Measurements from ENCODE around the gene PPP2R5C.
"Not testable (repeated sequence)": the region's sequence is repeated elsewhere in the genome, so short reads cannot be mapped to it uniquely, and the experiment has no call there.

Gene PPP2R5C

DNA sequence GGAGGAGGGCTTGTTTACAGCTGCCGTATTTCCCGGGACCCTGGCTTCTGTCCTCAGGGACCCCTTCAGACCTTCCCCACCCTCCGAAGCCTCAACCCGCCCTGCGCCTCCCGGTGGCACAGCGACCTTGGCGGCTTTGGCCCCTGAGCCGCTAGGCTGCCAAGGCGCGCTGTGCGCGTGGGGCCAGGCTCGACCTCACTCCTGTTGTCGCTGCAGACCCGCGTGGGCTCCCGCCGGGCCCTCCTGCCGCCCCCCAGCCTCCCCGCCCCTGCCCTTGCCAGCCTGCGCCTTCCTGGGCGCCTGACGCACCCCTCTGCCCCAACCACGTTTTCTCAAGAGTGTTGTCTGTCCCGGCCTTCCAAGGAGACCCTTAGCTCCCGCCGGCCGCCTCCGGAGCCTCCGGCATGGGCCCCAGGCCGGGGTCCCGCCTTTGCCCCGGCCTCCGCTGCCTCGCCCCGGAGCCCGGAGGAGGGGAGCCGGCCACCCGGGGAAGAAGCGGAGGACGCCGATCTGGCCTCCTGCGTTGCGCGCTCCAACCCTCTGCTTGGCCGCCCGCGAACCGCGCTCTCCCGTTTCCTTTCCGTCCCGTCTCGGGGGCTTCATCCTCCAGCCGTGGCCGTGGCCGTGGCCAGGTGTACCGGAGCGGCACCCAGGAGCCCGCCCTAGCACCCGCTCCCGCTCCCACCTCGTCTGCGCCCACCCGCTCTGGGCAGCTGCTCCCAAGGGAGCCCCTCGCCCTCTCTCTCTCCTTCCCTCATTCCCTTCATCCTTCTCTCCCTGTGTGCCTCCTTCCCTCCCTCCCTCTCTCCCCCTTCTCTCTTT lies 19.9 kb downstream of the PPP2R5C start:
- DNase-seq (ENCODE audit: low spot score): no peak

DNA sequence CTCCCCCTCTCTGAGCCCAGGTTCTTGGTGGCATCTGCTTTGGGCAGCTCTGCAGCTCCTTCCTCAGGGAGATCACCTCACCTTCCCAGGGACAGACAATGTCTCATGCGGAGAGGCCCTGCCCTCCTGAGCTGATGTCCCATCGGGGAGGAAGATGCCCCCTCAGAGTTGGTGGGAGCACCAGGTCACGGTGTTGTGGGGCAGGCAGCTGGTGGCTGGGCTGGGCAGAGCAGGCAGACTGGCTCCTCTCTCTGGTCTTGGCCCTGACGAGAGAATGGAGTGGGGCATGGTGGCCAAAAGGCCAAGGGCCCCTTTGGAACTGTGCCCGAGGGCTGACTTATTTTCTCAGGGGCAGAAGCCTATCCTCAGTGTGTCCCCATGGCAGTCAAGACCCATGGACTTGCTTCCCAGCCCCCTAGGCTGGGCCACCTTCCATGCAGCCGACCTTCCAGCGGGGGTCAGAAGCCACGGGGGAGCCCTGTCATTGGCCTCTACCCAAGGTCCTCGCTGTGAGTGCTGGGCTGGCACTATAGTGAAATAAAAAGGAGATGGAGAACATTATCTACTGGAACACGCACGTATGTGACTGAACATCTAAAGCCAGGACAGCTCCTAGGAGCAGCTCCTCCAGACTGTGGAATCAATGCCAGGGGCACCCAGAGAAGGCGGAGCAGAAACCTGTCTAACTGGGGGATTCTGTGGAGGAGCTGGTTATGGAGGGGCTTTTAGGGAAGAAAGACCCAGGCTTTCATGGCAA lies 21.9 kb downstream of the PPP2R5C start:
- DNase-seq (ENCODE audit: low spot score): no peak

DNA sequence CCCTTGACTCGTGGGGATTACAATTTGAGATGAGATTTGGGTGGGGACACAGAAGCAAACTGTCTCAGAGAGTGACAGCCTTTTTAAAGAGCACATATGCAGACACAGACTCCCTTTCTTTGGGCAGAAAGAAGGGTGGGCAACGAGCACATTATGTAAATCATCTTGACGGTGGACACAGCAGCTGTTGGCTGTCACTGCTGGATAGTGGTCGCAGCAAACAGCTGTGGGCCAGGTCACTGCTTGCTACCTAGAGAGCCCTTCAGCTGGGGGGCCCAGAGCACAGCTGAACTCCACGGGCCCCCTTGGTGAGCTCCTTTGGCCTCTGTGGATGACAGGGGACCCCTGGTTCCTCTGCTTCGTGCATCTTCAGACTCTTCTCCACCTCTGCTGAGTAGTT lies 23.1 kb downstream of the PPP2R5C start:
- no peak for DNase-seq (ENCODE audit: low spot score)

DNA sequence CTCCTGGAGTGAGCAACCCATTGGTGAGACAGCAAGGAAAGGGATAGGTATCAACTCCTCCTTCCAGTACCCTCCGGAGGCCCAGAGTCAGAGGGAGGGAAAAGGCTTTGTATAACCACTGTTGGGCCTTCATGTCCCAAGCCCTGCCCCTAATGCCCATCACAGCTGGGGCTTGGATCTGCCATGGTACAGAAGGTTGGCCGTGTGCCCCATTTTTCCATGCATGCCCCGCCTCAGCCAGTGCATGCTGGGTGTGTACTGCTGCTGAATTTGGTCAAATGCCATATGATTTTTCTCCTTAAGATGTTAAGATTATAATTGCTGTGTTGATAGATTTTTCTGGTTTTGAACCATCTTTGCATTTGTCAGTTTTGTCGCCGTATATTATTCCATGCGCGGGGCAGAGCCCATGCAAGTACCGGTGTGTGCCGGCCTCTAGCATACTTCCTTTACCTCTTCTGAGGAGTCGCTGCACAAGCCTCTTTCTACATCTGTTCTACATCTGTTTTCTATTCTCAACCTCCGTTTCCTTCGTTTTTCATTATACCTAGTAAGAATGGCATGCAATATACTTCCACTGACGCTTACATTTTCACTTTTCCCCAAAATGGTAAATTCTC lies 26.6 kb downstream of the PPP2R5C start:
- DNase-seq (ENCODE audit: low spot score): no peak

DNA sequence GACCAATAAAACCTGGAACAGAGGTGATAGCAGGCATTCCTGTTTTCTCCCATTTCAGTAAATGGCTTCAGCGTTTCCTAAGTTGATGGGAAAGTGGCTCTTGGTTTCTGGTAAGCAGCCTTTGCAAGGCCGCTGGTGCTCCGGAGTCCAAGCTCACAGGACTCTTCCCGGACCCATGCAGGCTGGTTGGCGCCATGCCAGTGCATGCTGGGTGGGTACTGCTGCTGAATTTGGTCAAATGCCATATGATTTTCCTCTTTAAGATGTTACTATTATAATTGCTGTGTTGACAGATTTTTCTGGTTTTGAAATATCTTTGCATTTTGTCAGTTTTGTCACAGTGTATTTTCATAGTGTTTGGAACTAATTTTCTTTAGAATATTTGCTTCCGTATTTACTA lies 27.7 kb downstream of the PPP2R5C start:
- DNase-seq (ENCODE audit: low spot score): no peak

DNA sequence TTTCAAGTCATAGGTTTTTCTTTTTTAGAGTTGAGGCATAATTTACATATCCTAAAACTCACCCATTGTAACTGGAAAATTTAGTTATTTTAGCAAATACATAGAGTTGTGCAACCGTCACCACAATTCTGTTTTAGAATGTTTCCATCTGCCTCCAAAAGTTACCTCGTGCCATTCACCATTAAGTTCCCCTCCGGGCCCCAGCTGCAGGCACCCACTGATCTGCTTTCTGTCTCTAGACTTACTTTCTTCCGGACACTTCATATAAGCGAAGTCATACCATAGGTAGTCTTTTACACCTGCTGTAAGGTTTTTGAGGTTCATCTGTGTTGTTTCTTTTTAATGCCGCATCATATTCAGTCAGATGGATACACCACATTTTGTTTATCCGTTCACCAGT lies 28.7 kb downstream of the PPP2R5C start:
- DNase-seq (ENCODE audit: low spot score): no peak

DNA sequence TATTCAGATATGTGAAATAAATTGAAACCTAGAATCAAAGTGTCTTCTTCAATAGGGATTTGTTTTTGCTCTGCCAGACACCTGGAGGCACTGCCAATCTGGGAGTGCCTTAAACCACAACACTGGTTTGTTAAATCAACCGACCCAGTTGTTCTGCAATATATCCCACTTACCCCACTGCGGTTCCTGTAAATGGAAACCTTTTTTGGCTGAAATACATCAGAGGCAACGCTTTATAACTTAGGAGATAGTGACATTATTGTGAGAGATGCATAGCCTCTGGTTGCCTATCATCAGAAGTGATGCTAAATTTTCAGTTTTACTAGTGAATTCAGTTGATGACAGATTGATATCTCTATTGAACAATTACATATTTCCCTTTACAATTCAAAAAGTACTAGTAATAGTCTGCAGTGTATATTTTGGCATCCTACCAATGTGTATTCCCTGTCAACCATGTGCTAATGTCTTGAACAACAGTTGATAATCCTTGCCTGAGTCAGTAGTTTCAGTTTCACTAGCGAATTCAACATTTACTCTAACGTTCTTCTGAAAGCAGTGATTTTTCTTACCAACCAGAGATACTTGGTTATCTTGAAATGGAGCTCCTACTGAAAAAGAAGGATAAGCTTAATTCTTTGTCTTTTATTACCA lies 30.5 kb downstream of the PPP2R5C start:
- DNase-seq (ENCODE audit: low spot score): no peak

DNA sequence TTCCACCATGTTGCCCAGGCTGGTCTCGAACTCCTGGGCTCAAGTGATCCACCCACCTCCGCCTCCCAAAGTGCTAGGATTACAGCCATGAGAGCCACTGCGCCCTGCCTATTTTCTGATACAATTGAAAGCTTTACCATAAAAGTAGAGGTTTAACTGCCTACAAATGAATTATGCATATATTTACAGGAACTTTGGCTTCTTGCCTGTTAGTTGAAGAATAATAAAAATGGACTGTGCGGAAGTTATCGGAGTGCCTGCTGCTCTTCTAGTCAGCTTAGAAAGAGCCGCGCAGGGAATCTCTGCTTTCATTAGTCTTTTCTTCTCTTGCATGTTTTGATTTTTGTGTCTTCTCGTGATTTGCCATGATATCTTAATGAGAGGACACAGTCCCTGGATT lies 34.5 kb downstream of the PPP2R5C start:
- DNase-seq (ENCODE audit: low spot score): no peak

DNA sequence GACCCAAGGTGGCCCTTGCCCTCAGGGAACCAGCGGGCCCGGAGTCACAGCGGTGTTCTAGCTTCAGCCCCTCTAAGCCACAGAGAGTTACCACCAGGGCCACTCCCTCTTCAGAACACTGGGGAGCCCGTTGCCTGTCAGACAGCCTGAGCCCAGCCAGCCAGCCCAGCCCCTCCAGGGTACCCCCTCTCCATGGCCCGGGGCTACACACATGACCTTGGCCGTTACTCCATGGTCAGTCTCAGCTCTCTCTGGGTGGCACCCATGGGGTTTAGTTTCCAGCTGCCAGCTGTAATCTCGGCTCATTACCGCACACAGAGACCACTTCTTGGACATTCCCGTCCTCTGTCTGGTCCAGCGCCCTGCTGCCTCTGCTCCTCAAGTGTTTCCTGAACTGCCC lies 35.0 kb downstream of the PPP2R5C start:
- DNase-seq (ENCODE audit: low spot score): no peak

DNA sequence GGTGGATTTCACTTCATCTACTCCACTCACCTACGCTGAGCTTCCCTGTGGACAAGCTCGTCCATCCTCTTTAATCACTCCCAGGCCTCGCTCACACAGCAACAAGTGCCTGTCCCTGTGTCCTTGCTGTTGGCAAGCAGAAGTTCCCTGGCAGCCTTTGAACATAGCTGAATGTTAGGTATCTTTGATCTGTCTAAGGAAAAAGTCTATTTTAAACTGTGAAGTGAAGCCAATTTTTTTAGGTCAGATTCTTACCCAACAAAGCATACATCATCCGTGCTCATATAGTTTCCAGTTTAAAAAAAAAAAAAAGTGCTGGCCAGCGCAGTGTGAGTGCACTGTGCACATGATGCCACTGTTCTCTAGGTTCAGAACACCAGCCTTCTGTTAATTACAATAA lies 36.3 kb downstream of the PPP2R5C start:
- DNase-seq (ENCODE audit: low spot score): no peak

DNA sequence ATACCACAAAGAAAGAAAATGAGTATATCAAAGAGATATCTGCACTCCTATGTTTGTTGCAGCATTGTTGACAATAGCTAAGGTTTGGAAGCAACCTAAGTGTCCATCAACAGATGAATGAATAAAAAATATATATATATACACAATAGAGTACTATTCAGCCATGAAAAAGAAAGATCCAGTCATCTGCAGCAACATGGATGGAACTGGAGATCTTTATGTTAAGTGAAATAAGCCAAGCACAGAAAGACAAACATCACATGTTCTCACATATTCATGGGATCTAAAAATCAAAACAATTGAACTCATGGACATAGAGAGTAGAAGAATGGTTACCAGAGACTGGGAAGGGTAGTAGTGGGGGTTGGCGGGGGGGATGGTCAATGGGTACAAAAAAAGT lies 42.9 kb downstream of the PPP2R5C start:
- not testable (repeated sequence) for DNase-seq (ENCODE audit: low spot score)

DNA sequence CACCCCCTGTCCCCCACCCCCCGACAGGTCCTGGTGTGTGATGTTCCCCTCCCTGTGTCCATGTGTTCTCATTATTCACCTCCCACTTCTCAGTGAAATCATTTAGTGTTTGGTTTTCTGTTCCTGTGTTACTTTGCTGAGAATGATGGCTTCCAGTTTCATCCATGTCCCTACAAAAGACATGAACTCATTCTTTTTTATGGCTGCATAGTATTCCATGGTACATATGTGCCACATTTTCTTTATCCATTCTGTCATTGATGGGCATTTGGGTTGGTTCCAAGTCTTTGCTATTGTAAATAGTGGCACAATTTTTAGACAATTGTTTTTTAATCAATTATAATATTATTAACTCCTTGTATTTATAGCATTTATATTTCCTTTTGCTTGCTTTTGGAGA lies 44.7 kb downstream of the PPP2R5C start:
- not testable (repeated sequence) for DNase-seq (ENCODE audit: low spot score)

DNA sequence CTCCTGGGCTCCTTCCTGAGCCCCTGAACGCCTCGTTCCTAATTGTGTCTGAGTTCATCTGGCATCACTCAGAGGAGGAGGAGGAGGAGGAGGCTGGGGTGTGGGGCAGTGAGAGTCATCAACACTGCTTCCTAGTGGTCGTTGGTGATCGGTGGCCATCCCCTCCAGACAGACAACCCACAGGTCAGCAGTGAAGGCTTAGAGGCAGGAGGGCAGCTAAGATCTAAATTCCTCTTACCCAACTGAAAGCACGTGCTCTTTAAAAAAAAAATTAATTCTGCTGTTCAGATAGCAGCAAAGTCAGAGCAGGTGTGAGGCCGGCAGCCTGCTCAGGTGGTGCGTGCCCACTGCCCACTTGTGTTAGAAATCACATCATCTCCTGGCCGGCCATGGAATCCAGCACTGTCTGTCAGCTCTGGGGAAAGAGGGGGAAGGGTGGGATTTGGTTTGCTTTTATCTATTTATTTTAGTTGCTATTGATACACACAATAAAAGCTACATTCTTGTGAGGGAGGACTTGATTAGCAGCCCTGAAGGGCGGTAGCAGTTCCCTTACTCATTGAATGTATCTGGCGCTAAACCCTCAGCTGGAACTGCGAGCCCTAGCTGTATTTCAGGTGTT lies 46.6 kb downstream of the PPP2R5C start:
- DNase-seq (ENCODE audit: low spot score): no peak

DNA sequence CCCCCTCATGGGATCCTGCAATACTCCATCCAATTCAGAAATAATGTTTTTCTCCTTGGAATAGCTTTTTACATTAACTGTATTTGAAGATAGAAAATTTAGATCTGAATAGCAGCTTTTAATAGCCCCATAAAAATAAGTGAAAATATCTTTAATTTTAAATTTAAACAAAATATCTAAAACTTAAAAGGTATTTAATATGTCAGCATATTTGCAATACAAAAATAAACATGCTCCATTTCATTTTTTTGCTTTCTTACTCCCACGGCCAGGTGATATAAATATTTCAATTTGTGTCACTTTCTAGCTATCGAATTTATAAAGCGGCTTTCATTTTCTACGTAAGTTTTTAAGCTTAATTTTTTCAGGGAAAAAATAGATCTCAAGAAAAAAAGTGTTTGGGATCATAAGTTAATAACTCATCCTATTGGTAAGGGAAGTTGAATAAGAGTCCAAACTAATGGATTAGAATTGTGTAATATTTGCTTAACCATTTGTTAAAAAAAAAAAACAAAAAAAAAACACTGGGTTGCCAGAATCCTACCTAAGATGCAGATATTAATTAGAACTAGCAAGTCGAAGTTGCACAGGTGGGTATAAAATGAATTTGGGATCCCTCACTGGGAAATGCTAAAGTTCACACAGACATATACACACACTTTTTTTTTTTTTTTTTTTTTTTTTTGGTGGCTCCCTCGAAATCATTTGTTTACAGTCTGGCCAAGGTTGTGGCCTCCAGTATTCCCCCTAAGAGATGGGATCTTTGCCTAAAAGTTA lies 47.6 kb downstream of the PPP2R5C start:
- DNase-seq (ENCODE audit: low spot score): no peak

DNA sequence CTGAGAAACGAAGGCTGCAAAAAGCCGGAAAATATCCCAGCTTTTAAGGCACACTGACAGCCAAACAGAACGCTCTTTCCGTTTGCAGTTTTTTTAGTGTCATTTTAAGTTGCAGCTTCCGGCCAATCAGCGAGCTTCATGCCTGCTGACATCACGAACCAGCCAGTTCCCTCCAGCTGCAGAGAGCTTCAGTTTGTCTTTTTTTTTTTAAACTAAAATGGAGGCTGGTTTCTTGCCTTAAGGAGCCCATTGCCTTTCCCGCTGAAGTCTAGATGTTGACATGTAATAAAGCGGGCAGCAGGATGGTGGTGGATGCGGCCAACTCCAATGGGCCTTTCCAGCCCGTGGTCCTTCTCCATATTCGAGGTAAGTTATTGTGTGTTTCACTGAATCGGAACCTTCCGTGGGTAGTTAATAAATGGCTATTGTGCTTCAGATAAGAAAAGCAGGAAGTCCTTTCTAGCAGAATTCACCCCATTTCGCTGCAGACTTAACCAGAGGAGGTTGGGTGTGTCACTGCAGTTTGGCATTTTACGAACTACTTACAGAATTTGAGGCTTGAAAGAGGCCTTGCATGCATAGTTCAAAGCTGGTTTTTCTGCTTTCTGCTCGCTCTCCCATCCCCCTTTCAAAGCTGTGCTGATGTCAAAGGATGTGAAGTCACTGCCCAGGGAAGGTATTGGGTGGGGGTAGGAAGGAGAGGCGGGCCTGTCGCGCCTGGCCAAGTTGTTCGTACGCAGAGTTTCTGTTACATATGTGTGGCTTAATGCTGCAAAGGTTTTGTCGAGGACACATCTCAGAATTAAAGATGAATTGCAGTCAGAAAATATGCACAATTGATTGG lies 48.4 kb downstream of the PPP2R5C start:
- DNase-seq (ENCODE audit: low spot score): peak; percentile 87

DNA sequence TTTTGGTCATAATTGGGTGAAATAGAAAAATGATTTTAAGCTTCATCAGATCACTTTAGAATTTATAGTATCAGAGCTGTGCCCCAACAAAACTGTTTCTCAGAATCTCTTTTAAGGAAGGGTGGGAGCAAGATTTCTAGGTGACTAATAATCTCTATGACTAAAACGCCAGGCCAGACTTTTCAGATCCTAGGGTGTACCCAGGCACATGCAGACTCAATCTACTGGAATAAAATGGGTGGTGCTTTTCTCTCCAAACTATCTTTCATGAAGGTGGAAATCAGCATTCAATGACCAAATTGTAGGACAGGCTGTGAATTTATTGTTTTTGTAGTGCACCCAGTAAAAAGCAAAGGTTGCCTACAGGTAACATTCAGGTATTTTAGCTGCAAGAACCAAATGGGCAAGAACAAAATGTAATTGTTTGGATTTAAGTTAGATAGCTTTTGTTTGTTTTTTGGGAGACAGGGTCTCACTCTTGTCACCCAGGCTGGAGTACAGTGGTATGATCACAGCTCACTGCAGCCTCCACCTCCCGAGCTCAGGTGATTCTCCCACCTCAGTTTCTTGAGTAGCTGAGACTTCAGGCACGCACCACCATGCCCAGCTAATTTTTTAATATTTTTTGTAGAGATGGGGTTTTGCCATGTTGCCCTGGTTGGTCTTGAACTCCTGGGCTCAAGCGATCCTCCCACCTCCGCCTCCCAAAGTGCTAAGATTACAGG lies 49.5 kb downstream of the PPP2R5C start:
- no peak for DNase-seq (ENCODE audit: low spot score)

DNA sequence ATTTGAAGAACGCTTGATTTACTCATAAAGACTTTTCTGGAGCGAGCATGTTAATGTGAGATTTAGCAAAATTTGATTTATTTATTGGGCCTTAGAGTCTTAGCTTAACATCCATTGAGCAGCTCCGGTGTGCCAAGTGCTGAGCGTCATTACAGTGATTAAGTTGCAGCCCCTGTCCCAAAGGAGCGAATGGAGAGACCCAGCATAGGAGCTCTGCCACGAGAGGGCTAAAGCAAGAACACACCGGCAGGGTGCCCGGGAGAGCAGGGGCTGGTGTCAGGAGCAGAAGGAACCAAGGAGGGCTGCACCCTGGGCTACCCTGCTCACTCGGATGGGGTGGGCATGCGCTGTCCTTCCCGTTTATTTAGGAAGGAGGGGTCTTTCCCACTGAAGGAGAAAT lies 50.6 kb downstream of the PPP2R5C start:
- DNase-seq (ENCODE audit: low spot score): peak; percentile 46

DNA sequence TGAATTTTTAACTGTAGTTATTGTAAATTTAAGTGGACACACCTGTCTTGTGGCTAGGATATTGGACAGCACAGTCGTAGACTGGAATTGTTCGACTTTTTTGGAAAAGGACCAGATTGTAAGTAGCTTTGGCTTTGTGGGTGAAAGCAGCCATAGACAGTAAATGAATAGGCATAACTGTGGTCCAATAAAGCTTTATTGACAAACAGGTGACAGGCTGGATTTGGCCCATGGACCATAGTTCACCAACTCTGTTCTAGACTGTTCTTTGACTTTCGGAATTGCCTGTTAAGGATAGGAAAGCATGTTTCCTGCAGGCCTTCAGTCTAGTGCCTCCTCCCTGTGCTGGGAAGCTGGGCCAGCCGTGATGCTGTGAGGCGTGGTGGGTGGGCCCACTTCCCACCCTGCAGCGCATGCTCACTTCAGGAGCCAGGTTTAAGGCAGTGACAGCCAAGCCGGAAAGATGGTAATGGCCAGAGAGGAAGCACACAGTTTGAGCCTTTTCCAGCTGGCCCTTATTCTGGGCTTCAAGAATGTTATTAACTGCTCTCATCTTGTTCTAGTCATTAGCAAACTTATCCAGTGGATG lies 51.8 kb downstream of the PPP2R5C start:
- no peak for DNase-seq (ENCODE audit: low spot score)

DNA sequence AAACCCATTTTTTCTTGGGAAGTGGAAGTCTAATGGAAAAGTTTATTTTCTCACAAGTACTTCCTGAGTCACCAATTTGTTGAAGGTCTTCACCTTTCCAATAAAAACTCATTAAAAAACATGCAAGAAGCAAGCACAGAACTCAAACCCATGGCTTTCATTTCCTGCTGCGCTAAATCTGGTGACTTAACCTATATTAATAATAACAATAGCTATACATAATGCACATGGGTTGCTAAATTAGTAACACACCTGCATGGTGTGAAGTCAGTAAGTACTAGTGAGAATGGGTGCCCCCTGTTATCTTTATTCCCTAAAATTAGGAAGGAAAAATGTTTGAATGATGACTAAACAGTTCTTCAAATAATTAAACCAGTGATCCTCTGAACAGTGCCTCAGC lies 52.3 kb downstream of the PPP2R5C start:
- no peak for DNase-seq (ENCODE audit: low spot score)
